Lung (tissue), 12 donors: ENCODE results near the gene C5orf58. TPM values are rescaled to one million over a fixed set of nuclear protein-coding genes. Genes with fewer than 3 reads are reported as not detected.
A peak's percentile ranks its signal among the peaks of the same experiment; 100 is the strongest.

Experiments used
- ATAC-seq: fragments of 200-7000 bp; cut with Tn5 transposase; one replicate; pipeline ENCODE4 v1.9.1; 2020; ENCODE audit warnings: moderate number of reproducible peaks; ENCODE audit not compliant: insufficient read depth, low FRiP score
- DNase-seq, 3 donors: peaks; one replicate each; pipeline ENCODE4 v3.0.0-alpha.2; 2013 to 2017
- H3K27ac ChIP-seq, 2 donors: one replicate each; pipeline ENCODE4 v1.5.1; 2013; ENCODE audit warnings: mild to moderate bottlenecking in 2 of 2, moderate library complexity in 2 of 2, control low read depth in 1 of 2, inconsistent platforms in 1 of 2, low read depth in 1 of 2, low read length in 1 of 2
- H3K27me3 ChIP-seq, 3 donors: one replicate each; pipeline ENCODE4 v1.5.1; 2013; ENCODE audit warnings: low read length in 2 of 3; ENCODE audit not compliant: control insufficient read depth in 3 of 3, insufficient read depth in 3 of 3
- H3K36me3 ChIP-seq, 4 donors: one replicate each; pipeline ENCODE4 v1.5.1; 2013; ENCODE audit warnings: low read length in 4 of 4, mild to moderate bottlenecking in 1 of 4, moderate library complexity in 1 of 4; ENCODE audit not compliant: control insufficient read depth in 4 of 4, insufficient read depth in 4 of 4
- H3K4me1 ChIP-seq, 5 donors: one replicate each; pipeline ENCODE4 v1.5.1; 2013; ENCODE audit warnings: low read length in 5 of 5, mild to moderate bottlenecking in 2 of 5, moderate library complexity in 1 of 5; ENCODE audit not compliant: control insufficient read depth in 5 of 5, insufficient read depth in 5 of 5
- H3K4me3 ChIP-seq: one replicate; pipeline ENCODE4 v1.5.1; 2013; ENCODE audit warnings: mild to moderate bottlenecking, control low read depth, moderate library complexity
- H3K9ac ChIP-seq, 2 donors: one replicate each; pipeline ENCODE4 v1.5.1; 2013; ENCODE audit warnings: low read length in 2 of 2, control low read depth in 1 of 2; ENCODE audit not compliant: insufficient read depth in 1 of 2
- H3K9me3 ChIP-seq, 4 donors: one replicate each; pipeline ENCODE4 v1.5.1; 2013; ENCODE audit warnings: low read length in 3 of 4, mild to moderate bottlenecking in 1 of 4, moderate library complexity in 1 of 4; ENCODE audit not compliant: control insufficient read depth in 4 of 4, insufficient read depth in 3 of 4
- WGBS, 2 donors: extraction: QIAGEN DNeasy Blood & Tissue Kit; methylation state at CpG; one replicate each; pipeline ENCODE4 v1.1.7; 2013; 5-methylcytosine and 5-hydroxymethylcytosine counted together
- polyA plus RNA-seq, 2 donors: library from polyadenylated mRNA; stranded (reverse); fragments of 200-250 nt; gene quantifications; one replicate each; pipeline ENCODE4 v1.2.1, GENCODE V29; 2013
- total RNA-seq, 2 donors: library from RNA; depleted of rRNA in 1 of 2; stranded (reverse); fragments of >200 nt in 1 of 2; gene quantifications; one replicate each; pipeline ENCODE4 v1.2.1, GENCODE V29; 2014 to 2021
- TF ChIP-seq, protein P1 (sequence below): IDR thresholded peaks from 2 replicates; pipeline ENCODE4 v1.5.1; 2012; ENCODE audit warnings: mild to moderate bottlenecking; ENCODE audit errors: control extremely low read depth, extremely low read depth
- donor health status: control.
- donor health status: control.
- donor health status: Bipolar disorder and iron deficiency.
- donor health status: healthy.
- donor health status: DM: yes; HTN: yes; CAD: no.

The C5orf58 gene
- total and polyA plus RNA-seq, 4 donors: 0.05 TPM; not detected in 3

DNA sequence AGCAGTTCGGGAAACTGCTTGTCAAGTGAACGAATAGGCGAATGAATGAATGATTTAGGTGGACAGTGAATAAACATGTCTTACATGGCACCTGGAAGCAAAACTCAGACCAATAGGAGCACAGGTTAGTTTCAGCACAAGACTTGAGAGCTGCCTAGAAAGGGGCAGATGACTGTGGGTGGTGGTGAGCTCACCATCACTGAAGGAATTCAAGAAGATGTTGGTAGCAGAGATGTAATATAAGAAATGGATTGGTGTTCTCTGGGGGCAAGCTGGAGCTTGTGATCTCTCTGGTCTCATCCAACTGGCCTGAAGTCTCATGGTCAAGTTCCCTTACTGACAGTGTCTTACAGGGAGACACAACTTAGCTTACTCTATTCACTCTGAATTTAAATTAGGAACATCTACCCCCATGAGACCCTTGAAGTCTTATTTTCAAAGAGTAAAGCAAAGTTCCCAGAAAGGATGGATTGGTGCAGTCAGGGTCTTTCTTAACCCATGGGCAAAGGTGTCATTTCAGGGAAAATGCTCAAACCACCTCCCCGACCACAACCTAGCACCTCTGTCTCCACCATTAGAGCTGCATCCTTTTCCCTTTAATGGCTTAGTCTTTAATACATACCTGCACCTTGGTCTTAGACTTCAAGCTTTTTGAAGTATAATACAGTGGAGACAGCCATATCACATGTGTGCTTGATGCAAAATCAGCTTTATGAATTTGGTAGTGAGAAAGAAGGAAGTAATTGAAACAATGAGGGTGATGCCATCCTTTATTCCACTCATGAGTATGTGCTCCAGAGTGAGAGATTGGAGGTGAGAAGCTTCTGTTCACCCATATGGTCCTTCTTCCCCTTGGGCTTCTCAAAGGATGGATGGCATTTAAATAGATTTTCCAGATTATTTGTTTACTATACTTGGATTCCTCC is 59.7 kb downstream of the C5orf58 start:
- DNase-seq: no peak
- Histone ChIP-seq H3K27me3 (peaks cover 0 to 41% (median 2%) of the 10 kb centered on the region in 3 donors), H3K9me3 (peaks cover 0 to 3% (median 0%) of the 10 kb centered on the region in 4 donors), H3K4me1 (peaks cover 0 to 9% (median 6%) of the 10 kb centered on the region in 5 donors), H3K4me3 (no peak overlapping the region), H3K9ac (no peak overlapping the region), H3K36me3 (peaks cover 0 to 12% (median 0%) of the 10 kb centered on the region in 4 donors), H3K27ac (no peak overlapping the region)
- ATAC-seq: no peak
- WGBS, 2 donors: 94 to 95% methylated on average over 4 of the region's 4 CpGs
- TF ChIP-seq, protein P1, sequence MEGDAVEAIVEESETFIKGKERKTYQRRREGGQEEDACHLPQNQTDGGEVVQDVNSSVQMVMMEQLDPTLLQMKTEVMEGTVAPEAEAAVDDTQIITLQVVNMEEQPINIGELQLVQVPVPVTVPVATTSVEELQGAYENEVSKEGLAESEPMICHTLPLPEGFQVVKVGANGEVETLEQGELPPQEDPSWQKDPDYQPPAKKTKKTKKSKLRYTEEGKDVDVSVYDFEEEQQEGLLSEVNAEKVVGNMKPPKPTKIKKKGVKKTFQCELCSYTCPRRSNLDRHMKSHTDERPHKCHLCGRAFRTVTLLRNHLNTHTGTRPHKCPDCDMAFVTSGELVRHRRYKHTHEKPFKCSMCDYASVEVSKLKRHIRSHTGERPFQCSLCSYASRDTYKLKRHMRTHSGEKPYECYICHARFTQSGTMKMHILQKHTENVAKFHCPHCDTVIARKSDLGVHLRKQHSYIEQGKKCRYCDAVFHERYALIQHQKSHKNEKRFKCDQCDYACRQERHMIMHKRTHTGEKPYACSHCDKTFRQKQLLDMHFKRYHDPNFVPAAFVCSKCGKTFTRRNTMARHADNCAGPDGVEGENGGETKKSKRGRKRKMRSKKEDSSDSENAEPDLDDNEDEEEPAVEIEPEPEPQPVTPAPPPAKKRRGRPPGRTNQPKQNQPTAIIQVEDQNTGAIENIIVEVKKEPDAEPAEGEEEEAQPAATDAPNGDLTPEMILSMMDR: no peak

DNA sequence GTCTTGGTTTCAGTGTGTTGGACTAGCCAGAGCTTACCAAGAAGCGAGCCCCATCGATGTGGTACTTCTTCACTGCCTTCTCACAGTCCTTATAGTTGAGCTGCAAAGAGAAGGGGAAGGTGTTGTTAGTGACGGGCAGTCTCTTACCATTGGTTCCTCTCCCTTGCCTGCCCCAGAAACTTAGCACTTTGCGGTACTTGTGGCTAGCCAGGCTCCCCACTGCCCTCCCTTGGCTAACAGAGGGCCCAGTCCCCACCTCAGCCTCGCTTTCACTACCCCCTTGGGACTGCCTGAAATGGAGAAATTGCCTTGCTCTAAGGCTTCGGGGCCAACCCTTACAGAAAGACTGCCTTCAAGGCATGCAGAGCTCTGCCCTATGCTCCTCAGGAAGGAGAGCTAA is 60.5 kb downstream of the C5orf58 start:
- peaks cover 0 to 3% (median 0%) of the 10 kb centered on the region in 4 donors for H3K9me3 ChIP-seq
- H3K4me3 ChIP-seq: no peak overlapping the region
- ATAC-seq (peak; percentile 21), DNase-seq (no peak)
- WGBS, 2 donors: 39 to 70% methylated on average over 6 of the region's 6 CpGs
- peaks cover 0 to 41% (median 2%) of the 10 kb centered on the region in 3 donors for H3K27me3 ChIP-seq
- TF ChIP-seq, protein P1: no peak
- no peak overlapping the region for H3K27ac ChIP-seq
- peaks cover 0 to 9% (median 1%) of the 10 kb centered on the region in 5 donors for H3K4me1 ChIP-seq
- no peak overlapping the region for H3K9ac ChIP-seq
- peaks cover 0 to 9% (median 0%) of the 10 kb centered on the region in 4 donors for H3K36me3 ChIP-seq

DNA sequence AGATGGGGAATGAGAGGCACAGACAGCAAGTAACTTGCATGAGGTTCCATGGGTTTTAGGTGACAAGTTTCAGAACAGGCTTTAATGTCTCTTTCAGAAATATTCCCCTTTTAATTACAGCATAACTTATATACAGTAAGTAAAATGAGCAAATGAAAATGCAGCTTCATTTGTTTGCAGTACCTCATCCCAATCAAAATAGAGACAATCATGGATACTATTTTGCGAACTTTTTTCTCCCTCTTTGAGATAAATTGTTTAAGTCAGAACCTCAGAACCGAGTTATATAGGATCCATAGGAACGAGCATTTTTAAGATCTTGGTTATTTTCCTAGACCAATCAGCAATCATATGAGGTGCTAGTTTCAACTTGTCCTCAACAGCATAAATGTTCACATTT is 61.3 kb downstream of the C5orf58 start:
- peaks cover 0 to 8% (median 0%) of the 10 kb centered on the region in 4 donors for H3K36me3 ChIP-seq
- no peak overlapping the region for H3K9ac ChIP-seq
- H3K4me3 ChIP-seq: no peak overlapping the region
- ATAC-seq: no peak
- no peak for DNase-seq
- H3K27ac ChIP-seq: no peak overlapping the region
- H3K4me1 ChIP-seq: peaks cover 0 to 7% (median 0%) of the 10 kb centered on the region in 5 donors
- H3K27me3 ChIP-seq: peaks cover 0 to 36% (median 2%) of the 10 kb centered on the region in 3 donors
- TF ChIP-seq, protein P1: no peak
- H3K9me3 ChIP-seq: peaks cover 0 to 3% (median 0%) of the 10 kb centered on the region in 4 donors
- 70 to 84% methylated on average over 3 of the region's 3 CpGs for WGBS, 2 donors
